ENCODE data around the gene GRN. TPM values are rescaled to one million over a fixed set of nuclear protein-coding genes. Genes with fewer than 3 reads are reported as not detected.

The GRN gene
- total and polyA plus RNA-seq, 2 of the 13 experiments (the other 11 are each of a cell fraction or from before 2014, with no cell fraction given): 86.6 to 143 TPM

DNA sequence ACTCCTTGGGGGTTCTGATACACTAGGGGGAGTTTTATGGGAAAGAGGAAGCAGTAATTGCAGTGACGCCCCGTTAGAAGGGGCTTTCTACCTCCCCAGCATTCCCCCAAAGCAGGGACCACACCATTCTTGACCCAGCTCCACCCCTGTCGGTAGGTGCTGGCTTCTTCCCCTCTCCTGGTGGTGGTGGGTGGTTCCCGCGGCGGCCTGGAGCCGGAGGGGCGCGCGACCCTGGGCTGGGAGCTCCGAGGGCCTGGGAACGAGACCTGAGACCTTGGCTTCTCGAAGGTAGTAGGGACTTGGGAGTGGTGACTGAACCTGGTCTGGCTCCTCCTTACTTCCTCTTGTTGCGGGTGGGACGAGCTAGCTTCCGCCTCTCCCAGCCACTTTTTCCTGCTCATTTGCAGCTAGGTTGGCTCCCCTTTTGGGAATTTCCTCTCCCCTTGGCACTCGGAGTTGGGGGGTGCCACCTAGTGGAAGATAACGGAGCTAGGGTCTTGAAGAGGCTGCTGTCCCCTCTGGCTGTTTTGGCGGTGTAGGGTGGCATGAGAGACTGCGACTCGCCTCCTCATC, 438 bp downstream of the GRN start (continued):
- no peak for TF ChIP-seq RERE (CRISPR knock-in tag; IDR thresholded peaks at IDR 0.05; ENCODE audit: low read depth)
- no peak for TF ChIP-seq ZNF616 (CRISPR knock-in tag; IDR thresholded peaks at IDR 0.05; ENCODE audit: low read depth)
- TF ChIP-seq SP2 (CRISPR knock-in tag; IDR thresholded peaks at IDR 0.05): no peak
- peak; percentile 60; the same call in 1 of the 2 replicates for TF ChIP-seq ZBTB33 (CRISPR knock-in tag; IDR thresholded peaks at IDR 0.05)
- TF ChIP-seq RBM22 (optimal IDR thresholded peaks at IDR 0.05; ENCODE audit: low read length): no peak
- no peak for TF ChIP-seq CCAR2 (optimal IDR thresholded peaks at IDR 0.05; ENCODE audit: low read depth, low read length)
- no peak for TF ChIP-seq ZNF546 (CRISPR knock-in tag; conservative IDR thresholded peaks at IDR 0.05)
- TF ChIP-seq ZBTB25 (CRISPR knock-in tag; IDR thresholded peaks at IDR 0.05): no peak
- 0 out of 2 replicates have a peak, but pooled peaks have one; percentile 33 for TF ChIP-seq ZNF782 (CRISPR knock-in tag; IDR thresholded peaks at IDR 0.05; ENCODE audit: borderline replicate concordance)
- TF ChIP-seq, protein P1, sequence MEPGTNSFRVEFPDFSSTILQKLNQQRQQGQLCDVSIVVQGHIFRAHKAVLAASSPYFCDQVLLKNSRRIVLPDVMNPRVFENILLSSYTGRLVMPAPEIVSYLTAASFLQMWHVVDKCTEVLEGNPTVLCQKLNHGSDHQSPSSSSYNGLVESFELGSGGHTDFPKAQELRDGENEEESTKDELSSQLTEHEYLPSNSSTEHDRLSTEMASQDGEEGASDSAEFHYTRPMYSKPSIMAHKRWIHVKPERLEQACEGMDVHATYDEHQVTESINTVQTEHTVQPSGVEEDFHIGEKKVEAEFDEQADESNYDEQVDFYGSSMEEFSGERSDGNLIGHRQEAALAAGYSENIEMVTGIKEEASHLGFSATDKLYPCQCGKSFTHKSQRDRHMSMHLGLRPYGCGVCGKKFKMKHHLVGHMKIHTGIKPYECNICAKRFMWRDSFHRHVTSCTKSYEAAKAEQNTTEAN (CRISPR knock-in tag; conservative IDR thresholded peaks at IDR 0.05): no peak
- no peak for TF ChIP-seq RFX3 (CRISPR knock-in tag; IDR thresholded peaks at IDR 0.05)
- no peak for TF ChIP-seq GTF2F1 (IDR thresholded peaks at IDR 0.05; ENCODE audit: low read length)
- TF ChIP-seq FOXP4 (CRISPR knock-in tag; IDR thresholded peaks at IDR 0.05): no peak
- no peak for TF ChIP-seq ZNF143 (CRISPR knock-in tag; IDR thresholded peaks at IDR 0.05)
- no peak for TF ChIP-seq PLSCR1 (CRISPR knock-in tag; IDR thresholded peaks at IDR 0.05; ENCODE audit: borderline replicate concordance)
- TF ChIP-seq ZNF605 (CRISPR knock-in tag; IDR thresholded peaks at IDR 0.05): no peak; the same call in none of the 2 replicates
